Esophagus muscularis mucosa (tissue), 4 donors: ENCODE measurements around the gene RCOR1.

Experiments used
- CTCF ChIP-seq, 3 experiments: fragments of 200-600 bp in 2 of 3; fragments of 450-650 bp in 1 of 3; sonication (generic) in 2 of 3; IDR thresholded peaks; one replicate each; pipeline ENCODE4 v1.5.1; 2017 to 2019; ENCODE audit warnings: antibody characterized with exemption in 3 of 3, mild to moderate bottlenecking in 2 of 3, moderate library complexity in 1 of 3
- EP300 ChIP-seq: sonication (generic); formaldehyde crosslinking; IDR thresholded peaks from one replicate; pipeline ENCODE4 v1.6.1; 2017; ENCODE audit warnings: antibody characterized with exemption
- POLR2A ChIP-seq: fragments of 450-650 bp; IDR thresholded peaks from one replicate; pipeline ENCODE4 v1.6.1; 2017; ENCODE audit warnings: antibody characterized with exemption, moderate library complexity, mild to moderate bottlenecking, low read depth
- POLR2AphosphoS5 ChIP-seq, 2 donors: sonication (generic); formaldehyde crosslinking; IDR thresholded peaks; one replicate each; pipeline ENCODE4 v1.6.1; 2017; ENCODE audit warnings: antibody characterized with exemption in 2 of 2

GRCh38 chr14:102655137-102655536 is 62.7 kb downstream of the RCOR1 start:
- TF ChIP-seq CTCF (IDR thresholded peaks at IDR 0.05) (no peak), POLR2A (no peak), POLR2AphosphoS5 (IDR thresholded peaks at IDR 0.05) (no peak), EP300 (no peak)
